ENCODE measurements around the gene GNMT.

The GNMT gene

GRCh38 chr6:42979523-42980177, 19.1 kb downstream of the GNMT start:
- TF ChIP-seq, protein P1, sequence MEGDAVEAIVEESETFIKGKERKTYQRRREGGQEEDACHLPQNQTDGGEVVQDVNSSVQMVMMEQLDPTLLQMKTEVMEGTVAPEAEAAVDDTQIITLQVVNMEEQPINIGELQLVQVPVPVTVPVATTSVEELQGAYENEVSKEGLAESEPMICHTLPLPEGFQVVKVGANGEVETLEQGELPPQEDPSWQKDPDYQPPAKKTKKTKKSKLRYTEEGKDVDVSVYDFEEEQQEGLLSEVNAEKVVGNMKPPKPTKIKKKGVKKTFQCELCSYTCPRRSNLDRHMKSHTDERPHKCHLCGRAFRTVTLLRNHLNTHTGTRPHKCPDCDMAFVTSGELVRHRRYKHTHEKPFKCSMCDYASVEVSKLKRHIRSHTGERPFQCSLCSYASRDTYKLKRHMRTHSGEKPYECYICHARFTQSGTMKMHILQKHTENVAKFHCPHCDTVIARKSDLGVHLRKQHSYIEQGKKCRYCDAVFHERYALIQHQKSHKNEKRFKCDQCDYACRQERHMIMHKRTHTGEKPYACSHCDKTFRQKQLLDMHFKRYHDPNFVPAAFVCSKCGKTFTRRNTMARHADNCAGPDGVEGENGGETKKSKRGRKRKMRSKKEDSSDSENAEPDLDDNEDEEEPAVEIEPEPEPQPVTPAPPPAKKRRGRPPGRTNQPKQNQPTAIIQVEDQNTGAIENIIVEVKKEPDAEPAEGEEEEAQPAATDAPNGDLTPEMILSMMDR (IDR thresholded peaks at IDR 0.05; ENCODE audit: low read depth, low read length, missing control alignments): no peak
- peak overlapping the region; percentile 79 for H3K4me3 ChIP-seq (ENCODE audit: low read depth, low read length)
- H3K27ac ChIP-seq: peak overlapping the region; percentile 71
- in situ Hi-C loops (cut with HindIII; ENCODE audit: low pct_ligation_motif_present, low sequenced_read_pairs): no loop called here
- H3K36me3 ChIP-seq (replicated peaks): no peaks in the 10 kb centered on the region
- DNase-seq: peak; percentile 23
- no peaks in the 10 kb centered on the region for H3K27me3 ChIP-seq (replicated peaks)

DNA sequence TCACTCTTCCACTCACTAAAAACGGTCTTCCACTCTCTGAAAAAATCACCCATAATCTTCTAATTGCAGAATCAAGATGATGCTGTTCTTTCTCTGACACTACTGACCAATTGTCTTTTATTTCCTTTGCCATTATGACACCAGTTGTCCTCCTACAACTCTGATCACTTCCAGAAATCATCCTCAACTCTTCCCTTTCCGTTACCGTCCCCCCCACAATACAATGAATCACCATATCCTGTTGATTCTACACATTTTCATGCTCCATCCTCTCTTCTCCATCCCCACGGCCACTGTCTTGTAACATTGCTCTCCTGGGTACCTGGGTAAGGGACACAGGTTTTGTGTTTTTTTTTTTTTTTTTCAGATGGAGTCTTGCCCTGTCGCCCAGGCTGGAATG, 21.3 kb downstream of the GNMT start:
- DNase-seq: no peak
- in situ Hi-C loops (cut with HindIII; ENCODE audit: low pct_ligation_motif_present, low sequenced_read_pairs): no loop called here
- Histone ChIP-seq H3K27ac (no peak overlapping the region), H3K27me3 (replicated peaks) (no peaks in the 10 kb centered on the region), H3K36me3 (replicated peaks) (no peaks in the 10 kb centered on the region), H3K4me3 (ENCODE audit: low read depth, low read length) (no peak overlapping the region)
- TF ChIP-seq, protein P1 (IDR thresholded peaks at IDR 0.05; ENCODE audit: low read depth, low read length, missing control alignments): no peak

GRCh38 chr6:42984001-42984923, 23.7 kb downstream of the GNMT start, which contains the start of gene PPP2R5D:
Gene PPP2R5D (plus strand): TSS chr6:42984570. CDS start chr6:42984678, 108 bp downstream.
- H3K27ac ChIP-seq: peak within 1 kb of the TSS; percentile 49
- H3K27me3 ChIP-seq (replicated peaks): no peaks in the 10 kb centered on the region
- TF ChIP-seq, protein P1 (IDR thresholded peaks at IDR 0.05; ENCODE audit: low read depth, low read length, missing control alignments): peak; percentile 1
- DNase-seq: peak; percentile 99
- in situ Hi-C loops (cut with HindIII; ENCODE audit: low pct_ligation_motif_present, low sequenced_read_pairs): no loop called here
- peak within 1 kb of the TSS; percentile 81 for H3K4me3 ChIP-seq (ENCODE audit: low read depth, low read length)
- peaks cover 1% of the 10 kb centered on the region for H3K36me3 ChIP-seq (replicated peaks)

GRCh38 chr6:42984924-42985475, 24.4 kb downstream of the GNMT start:
- TF ChIP-seq, protein P1 (IDR thresholded peaks at IDR 0.05; ENCODE audit: low read depth, low read length, missing control alignments): no peak
- in situ Hi-C loops (cut with HindIII; ENCODE audit: low pct_ligation_motif_present, low sequenced_read_pairs): no loop called here
- H3K27me3 ChIP-seq (replicated peaks): no peaks in the 10 kb centered on the region
- H3K27ac ChIP-seq: no peak overlapping the region
- no peak for DNase-seq
- H3K36me3 ChIP-seq (replicated peaks): peaks cover 2% of the 10 kb centered on the region
- H3K4me3 ChIP-seq (ENCODE audit: low read depth, low read length): peak overlapping the region; percentile 81

DNA sequence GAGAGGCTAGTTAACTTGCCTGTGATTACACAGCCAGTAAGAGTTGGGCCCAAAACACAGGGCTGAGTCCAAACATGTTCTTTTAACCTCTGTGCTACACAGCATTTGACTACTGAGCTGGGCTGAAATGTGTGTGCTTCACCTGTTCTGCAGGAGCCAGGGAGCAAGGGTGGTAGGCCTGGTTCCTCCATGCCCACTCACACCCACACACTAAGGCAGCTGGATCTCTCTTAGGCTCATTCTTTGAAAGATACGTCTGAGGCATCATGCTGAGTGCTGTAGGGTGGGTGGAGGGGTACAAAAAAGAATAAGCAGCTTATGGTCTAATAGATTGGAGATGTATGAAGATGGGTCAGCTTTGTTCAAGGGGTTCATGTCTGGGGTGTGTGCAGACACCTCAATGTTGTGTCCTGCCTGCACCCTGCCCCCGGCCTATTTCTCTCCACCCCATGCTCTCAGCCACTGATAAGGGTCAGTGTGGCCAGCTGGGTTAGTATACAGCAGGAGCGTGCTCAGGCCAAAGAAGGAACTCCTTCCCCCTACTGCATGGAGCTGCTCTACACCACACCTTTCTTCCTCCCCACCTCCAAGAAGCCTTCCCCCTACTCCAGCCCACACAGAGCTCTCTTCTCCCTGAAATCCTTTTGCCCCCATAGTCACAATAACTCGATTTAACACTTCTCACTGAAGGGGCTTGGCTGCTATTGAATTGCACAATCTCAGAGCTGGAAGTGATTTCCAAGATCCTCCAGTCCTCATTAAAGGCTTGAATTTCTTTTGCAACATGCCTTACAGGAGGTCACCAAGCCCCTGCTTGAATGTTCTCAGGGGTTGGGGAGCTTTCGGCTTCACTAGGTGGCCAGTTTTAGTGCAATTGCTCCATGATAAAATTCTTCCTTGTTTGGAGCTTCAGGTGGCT, 27.2 kb downstream of the GNMT start:
- in situ Hi-C loops (cut with HindIII; ENCODE audit: low pct_ligation_motif_present, low sequenced_read_pairs): no loop called here
- no peak for DNase-seq
- H3K27me3 ChIP-seq (replicated peaks): no peaks in the 10 kb centered on the region
- TF ChIP-seq, protein P1 (IDR thresholded peaks at IDR 0.05; ENCODE audit: low read depth, low read length, missing control alignments): no peak
- H3K4me3 ChIP-seq (ENCODE audit: low read depth, low read length): no peak overlapping the region
- no peak overlapping the region for H3K27ac ChIP-seq
- peaks cover 16% of the 10 kb centered on the region for H3K36me3 ChIP-seq (replicated peaks)

Data from brain microvascular endothelial cell (primary cell).